SKM-1 treated with dmso at 0.1 percent for 144 hours (cell line): ENCODE data around the gene ZFYVE9.

ENCODE experiments used
- DNase-seq: peaks from one replicate; lab custom pipeline; 2025; ENCODE audit not compliant: unreplicated experiment; lab: John Stamatoyannopoulos, UW

Gene ZFYVE9

GRCh38 chr1:52323731-52324130 is 181.8 kb downstream of the ZFYVE9 start:
- no peak for DNase-seq

DNA sequence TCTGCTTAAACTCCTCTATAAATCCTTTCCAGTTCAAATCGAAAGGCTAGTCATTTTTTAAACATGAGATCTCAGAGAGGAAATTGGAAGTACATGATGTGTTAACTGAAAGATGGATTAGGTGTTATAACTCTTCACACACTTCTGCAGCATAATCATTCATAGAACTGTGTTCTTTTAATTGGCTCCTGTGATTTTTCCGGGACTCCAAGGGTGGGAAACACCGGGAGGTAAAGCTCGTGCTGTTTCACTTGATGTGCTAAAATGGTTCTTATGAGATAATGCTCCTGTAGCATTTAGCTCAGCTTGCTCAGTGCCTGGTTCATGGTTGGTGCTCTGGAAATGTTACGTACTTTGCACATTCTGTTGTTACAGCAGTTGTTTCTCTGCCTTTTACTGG is 183.9 kb downstream of the ZFYVE9 start:
- no peak for DNase-seq

- no peak for DNase-seq
These were observed 186.7 kb downstream of the ZFYVE9 start for GRCh38 chr1:52328615-52329014.

- no peak for DNase-seq
These were observed 190.5 kb downstream of the ZFYVE9 start for GRCh38 chr1:52332411-52332810.

DNA sequence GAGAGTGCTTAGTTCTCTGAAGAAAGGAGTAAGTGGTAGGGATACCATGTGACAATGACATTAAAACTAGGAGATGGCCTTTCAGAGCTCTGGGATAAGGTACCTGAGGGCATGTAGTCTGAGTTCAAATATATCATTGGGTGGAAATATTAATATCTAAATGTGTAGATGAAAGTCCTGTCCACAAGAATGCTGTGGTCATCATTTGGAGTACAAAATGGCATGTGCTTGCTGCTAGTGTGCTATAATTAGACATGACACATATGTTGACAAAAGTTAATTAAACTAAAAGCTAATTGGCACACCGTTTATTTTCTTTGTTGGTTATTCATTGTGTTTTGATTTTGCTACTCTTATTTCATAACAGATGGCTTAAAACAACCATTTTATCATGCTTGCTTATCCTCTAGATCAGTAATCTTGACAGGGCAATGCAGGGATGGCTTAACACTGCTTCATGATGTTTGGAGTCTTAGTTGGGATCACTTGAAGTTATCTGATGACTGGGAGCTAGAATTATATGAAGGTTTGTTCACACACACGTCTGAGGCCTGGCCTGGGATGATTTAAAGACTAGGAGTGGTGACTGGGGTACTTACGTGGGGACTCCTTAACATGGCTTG is 193.1 kb downstream of the ZFYVE9 start:
- no peak for DNase-seq

- DNase-seq, result no peak
These were observed 195.6 kb downstream of the ZFYVE9 start for GRCh38 chr1:52337439-52337838.

DNA sequence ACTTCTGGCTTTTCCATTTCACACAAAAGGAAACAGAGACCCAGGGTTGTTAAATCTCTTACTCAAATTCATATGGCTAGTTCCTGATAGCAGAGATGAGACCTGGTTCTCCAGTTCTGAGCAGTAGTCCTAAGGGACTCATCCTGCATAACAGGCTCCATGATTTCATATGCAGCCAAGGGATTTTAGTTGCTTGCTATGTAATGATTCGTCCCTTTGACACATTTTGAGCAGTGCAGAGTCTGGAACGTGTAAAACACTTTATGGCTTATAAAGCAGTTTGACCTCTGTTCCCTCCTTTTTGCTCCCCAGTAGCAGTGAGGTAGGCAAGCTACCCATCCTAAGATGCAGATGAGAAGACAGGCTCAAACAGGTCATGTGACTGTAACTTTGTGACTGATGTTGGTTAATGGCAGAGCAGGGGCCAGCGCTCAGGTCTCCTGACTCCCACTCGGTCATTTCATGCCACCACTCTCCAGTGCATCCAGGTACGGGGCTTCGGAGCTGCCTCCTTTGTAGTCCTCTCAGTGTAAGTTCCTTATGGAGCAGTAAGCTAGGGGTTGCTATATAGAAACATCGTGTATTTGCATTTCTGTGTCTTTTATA is 199.9 kb downstream of the ZFYVE9 start:
- DNase-seq, result no peak

DNA sequence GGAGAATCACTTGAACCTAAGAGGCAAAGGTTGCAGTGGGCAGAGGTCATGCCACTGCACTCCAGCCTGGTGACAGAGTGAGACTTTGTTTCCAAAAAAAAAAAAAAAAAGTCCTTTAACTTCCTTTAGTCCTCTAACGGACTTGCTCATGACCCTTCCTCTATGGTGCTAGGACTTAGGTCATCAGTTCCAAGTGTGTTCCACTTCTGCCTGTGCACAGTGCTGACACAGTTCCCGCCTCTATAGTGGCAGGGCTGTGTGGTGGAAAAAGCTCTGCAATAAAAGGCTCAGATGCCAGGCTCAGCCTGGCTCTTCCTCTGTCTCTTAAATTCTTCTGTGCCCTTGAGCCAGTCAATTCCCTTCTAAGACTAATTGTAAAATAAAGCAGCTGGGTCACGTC is 202.1 kb downstream of the ZFYVE9 start:
- no peak for DNase-seq

DNA sequence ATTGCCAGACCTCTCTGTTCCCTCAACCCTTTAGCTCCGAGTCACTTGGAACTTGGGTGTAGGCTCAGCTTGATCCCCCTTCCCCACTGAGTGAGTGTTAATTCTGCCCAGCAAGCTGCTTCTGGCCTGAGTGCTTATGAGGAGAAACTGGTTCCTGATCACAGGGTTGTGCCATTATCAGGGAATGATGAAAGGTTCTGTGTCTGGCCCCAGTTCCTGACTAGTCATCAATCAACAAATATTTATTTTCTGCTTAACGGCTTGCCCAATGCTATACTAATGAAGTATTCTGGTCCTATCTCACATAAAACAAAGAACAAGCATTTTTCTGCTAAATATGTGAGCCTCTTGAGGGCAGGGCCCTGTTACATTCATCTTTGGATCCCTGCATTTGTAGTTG is 203.4 kb downstream of the ZFYVE9 start:
- no peak for DNase-seq

DNA sequence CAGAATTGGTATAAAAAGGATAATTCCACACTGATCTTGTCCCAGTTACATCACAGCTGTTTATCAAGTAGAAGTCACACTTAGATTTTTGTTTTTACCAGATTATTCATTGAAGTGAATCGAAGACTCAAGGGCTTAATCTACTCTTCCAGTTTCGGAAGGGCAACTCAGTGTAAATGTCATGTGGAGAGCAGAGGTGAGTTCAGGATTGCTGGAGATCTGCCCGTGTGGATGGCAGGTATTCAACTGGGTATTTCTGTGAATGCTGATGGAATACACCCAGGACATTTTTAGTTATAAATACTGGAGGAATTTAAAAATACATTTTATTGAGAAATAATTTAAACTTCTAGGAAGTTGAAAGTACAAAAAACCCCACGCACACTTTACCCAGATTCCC is 204.8 kb downstream of the ZFYVE9 start:
- no peak for DNase-seq

DNA sequence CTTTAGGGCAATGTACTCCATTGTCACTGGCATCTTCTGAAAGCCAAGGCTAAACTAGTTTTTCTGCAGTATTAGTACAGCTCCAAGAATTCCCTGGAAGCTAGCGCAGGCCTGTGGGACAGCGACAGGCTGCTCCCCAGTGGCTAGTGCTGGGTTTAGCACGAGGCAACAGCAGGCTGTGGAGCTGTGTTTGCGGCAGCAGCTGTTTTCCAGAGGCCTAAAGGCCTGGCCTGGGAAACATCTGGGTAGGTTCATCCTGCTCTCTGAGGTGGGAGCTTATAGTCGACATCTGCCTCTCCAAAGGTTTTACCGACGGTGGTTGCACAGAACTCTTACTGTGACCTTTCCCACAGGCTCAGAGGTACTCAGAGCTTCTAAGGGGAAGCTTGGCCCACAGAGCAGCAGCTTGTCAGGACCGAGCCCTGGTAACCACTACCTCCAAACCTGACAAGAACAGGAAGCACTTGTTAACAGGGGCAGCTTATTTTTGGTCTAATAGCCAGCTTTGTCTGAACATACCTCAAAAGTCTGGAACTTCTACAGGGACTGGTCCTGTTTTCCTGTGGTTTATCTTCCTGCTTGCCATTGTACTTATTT is 206.9 kb downstream of the ZFYVE9 start:
- peak; percentile 12 for DNase-seq

DNA sequence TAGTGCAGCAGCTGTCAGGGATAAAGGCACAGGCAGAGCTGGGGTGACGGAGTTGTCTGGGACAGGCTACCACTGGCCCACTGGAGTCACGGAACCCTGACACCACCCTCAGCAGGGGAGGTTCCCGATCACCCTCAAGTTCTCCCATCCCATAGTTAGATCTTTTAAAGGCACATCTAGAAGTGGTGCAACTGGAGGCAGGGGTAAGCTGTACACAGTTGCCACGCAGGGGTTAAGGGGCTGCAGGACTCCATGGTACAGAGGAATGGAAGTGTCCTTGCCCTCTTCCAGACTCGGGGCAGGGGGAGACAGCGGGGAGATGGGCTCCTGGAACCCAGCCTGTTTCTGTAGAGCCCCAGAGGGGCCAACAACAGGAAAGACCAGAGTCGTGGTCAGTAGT is 210.8 kb downstream of the ZFYVE9 start:
- DNase-seq, result no peak

DNA sequence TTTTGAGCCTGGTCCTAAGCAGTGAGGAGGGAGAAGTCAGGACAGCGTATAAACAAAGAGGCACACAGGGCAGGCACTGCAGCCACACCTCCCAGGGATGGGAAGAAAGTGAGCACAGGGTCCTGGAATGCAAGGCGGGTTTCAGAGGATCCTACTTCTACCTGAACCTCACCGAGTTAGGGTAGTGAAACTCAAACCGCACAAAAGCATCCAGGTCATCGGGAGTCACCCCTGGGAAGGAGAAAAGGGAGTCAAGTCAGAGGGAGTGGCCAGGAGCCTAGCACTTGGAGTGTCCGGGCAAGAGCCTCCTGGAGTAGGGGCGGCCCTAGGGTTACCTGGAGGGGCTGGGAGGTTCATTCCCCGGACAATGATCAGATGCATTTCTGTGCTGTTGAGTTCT is 213.5 kb downstream of the ZFYVE9 start:
- DNase-seq, result no peak

DNA sequence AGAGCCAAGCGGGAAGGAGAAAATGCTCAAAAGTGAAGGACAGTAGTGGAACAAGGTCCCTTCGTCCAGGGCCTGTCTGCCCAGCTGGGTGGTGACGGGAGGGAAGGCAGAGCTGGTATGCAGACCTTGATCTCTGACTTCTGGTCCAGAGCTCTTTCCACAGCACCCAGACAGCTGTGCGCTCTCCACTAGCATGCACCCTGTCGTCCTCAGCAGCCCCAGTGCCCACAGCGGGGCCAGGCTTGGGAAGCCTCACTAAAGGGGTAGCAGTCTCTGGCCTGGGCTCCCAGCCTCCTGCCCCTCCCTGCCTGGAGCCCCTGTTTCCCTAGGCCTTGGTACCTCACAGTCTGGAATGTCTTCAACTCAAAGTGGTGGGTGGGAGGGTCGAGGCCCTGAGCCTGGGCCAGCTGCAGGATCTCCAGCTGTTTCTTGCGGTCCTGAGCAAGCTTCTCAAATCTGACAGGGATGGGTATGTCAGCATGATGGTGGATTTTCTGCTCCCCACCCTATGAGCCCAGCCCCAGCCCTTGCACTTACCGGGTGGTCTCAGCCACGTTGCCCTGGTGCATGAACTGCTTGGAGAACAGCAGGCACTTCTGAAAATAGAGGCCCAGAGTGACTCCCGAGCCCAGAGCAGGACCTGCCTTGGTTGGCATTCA is 214.1 kb downstream of the ZFYVE9 start:
- DNase-seq, result no peak

DNA sequence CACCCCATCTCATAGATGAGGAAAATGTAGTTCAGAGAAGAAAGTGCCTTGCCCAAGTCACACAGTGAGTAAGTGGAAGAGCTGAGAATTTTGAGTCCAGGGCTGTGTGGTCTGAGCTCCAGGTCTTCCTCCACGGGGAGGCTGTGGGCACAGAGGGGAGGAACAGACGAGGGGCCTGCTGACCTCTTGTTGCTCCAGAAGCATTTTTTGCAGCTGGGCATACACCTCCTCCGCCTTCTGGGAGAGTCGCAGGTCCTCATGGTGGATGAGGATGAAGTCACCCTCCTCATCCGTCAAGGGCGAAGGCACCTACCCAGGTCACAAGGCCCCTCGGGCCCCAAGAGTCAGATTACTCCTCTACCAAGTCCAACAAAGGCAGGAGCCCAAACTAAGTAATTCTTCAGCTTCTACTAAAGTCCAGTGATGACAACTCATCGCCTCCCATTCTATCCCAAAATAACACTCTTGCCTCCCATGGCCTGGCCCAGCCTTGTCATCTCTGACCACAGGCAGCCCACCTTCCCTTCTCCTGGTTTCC is 215.0 kb downstream of the ZFYVE9 start:
- no peak for DNase-seq

DNA sequence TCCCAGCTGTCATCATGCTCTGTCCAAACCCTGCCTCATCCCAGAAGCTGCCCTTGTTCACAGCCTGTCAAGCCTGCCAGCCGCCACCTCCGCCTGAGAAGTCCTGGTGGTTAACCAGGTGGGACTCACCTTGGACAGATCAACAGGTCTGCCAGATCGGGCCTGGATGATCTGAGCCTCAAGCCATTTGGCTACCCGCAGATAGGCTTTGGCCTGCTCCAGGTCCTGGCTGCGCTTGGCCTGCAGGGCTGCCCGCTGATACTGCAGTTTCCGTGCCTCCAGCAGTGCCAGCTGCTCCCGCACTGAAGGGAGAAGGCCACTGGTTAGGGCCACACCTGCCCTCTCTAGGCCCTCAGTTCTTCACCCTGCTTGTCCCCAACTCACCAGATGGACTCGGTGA is 215.5 kb downstream of the ZFYVE9 start:
- no peak for DNase-seq

- no peak for DNase-seq
These were observed 217.1 kb downstream of the ZFYVE9 start for GRCh38 chr1:52358851-52359497.

DNA sequence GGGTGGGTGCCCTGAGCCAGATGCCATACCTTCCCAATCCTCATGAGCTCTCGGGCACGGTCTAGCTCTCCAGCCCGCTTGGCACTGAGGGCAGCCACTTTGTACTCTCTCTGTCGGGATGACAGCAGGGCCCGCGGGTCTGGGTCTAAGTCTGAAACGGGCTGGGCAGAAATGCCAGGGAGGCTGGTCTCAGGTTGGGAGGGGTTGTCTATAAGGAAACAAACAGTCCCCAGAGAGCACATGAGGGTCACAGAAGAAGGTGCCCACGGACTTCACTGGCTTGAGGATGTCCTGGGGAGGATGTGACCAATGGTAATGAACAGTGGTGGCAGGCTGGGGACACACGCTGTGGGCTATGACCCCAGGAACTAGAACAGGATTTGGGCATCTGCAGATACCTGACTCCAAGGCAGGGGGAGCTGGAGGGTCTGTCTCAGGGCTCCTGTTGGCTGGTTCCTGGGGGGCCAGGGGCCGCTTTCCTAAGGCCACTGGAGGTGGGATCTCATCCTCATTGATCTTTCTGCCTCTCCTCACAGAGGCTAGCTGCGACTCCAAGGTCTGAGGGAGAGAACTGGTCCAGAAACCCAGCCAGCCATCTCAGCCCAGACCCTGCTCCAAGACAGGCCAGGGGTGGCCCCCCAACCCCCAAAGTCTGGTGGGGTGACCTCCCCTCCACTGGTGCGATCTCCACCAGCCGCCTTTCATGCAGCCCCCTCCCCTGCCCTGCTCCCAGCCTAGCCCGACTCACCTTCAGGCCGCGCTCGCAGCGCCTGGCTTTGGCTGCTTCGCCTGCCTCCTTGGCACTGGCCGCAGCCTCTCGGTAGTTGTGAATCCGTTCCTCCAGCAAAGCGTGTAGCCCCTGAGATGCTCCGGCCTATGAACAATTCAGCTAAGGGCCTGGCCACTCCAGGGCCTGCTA is 218.0 kb downstream of the ZFYVE9 start:
- DNase-seq, result no peak

DNA sequence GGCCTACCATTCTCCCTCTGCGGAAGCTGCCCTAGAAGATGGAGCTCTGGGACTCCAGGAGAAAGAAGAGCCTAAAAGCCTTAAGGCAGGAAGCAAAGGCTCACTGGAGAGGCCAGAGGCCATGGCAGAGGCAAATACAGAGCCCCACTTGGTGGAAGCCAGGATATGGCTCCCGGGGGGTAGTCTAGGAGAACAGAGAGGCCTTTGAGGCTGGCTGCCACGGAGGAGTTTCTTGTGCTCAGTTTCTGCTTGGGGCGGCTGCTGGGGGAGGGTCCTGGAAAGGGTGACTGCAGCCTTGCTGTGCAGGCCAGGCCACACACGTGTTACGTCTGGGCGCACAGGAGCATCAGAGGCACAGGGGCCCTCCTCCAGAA is 218.7 kb downstream of the ZFYVE9 start:
- DNase-seq, result no peak

- no peak for DNase-seq
These were observed 222.4 kb downstream of the ZFYVE9 start for GRCh38 chr1:52364235-52364839.
